NCI-H1092 treated with DMSO at 0.1 percent for 48 hours (cell line): ENCODE data around the gene HMGB2.

Experiments used
- DNase-seq: peaks from one replicate; lab custom pipeline; 2025; lab: John Stamatoyannopoulos, UW

Gene HMGB2

DNA sequence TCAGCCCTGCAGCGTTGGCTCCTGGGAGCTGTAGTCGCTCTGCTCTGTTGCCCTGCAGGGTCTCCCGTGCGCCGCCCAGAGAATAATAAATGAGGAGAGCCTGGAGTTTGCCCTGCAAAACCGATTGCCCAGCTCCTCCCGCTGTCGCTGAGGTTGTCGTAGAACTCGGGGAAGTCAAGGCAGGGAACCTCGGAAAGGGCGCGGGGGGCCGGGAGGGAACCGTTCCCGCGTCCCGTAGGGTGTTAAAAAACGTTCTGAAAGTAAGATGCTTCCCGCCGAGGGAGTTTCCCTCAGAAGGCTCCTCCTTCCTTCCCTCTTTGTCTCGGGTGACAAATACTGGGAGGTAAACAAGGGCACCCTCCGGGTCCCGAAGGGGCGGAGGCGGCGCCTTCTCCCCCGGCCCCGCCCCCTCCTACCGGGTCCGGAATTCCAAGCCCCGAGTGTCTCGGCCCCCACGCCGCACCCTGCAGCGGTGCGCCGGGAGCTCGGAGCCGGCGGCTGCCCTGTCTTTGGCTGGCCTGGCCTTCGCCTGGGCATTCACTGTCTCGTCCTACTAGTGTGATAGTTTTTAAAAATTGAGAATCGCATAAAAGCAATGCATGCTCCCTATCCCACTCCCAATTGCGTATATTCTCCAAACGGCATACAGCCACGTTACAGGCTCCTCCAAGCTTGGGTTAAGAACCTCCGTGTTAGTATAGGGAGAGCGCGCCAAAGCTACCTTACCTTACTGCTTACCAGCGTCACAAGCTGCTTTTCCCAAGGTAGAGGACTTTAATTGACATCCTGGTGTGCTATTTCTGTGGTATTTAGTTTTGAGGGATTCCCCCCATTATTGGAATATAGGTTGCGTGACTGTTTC is 964 bp upstream of the HMGB2 start:
- peak; percentile 94 for DNase-seq

DNA sequence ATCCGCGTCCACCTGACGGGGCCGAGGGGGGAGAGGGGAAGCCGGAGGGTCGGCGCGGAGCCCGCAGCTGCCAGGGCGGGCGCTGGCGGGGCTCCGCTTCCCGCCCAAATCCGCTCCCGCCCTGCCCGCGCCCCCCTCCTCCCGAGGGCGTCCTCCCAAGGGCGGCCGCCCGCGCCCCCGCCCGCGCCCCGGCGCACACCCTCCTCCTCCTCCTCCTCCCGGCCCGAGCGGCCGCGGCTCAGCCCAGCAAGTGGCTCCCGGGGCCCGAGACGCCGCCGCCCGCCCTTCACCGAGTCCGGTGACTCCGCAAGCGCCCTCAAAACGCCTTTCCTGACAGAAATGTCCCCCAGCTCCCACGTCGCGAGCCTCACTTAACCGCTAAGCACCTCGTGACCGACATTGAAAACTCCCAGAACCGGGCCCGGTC is 487 bp downstream of the HMGB2 start:
- DNase-seq, result peak; percentile 37

- DNase-seq, result no peak
Measured at GRCh38 chr4:173332963-173333657, 1.0 kb downstream of the HMGB2 start.

- DNase-seq, result no peak
Measured at GRCh38 chr4:173332021-173332487, 2.1 kb downstream of the HMGB2 start.

DNA sequence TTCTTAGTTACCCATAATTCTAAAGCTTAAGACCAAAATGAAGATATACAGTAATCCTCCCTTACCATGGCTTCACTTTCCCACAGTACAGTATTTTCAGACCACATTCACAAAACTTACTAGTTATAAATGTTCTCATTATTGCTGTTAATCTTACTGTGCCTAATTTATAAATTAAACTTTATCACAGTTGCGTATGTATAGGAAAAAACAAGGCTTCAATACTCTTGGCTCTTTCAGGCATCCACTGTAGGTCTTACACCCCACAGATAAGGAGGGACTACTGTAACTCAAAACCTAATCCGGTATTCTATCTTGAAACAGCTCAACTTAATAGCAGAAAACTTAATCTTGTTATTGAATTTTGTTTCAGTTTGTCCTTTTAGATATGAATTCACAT is 3.6 kb downstream of the HMGB2 start:
- no peak for DNase-seq

DNA sequence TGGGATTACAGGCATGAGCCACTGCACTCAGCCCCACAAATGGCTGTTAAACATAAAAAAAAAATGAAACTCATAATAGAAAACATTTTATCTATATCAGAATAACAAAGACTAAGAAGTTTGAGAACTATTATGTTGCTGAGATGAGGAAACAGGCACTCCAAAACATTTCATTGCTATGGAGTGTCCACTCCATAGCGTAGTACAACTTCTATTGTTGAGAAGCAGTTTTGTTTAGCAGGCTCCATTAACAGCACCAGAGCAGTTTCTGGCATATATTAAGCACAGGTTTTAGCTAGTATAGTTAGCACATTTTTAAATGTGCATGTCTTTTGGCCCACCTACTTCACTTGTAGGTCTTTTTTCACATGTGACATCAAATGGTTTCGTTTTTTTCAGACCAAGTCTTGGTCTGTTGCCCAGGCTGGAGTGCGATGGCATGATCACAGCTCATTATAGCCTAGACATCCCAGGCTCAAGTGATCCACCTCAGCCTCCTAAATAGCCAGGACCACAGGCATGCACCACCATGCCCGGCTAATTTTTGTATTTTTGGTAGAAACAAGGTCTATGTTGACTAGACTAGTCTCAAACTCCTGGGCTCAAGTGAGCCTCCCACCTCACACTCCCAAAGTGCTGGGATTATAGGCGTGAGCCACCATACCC is 5.8 kb downstream of the HMGB2 start:
- DNase-seq, result no peak

DNA sequence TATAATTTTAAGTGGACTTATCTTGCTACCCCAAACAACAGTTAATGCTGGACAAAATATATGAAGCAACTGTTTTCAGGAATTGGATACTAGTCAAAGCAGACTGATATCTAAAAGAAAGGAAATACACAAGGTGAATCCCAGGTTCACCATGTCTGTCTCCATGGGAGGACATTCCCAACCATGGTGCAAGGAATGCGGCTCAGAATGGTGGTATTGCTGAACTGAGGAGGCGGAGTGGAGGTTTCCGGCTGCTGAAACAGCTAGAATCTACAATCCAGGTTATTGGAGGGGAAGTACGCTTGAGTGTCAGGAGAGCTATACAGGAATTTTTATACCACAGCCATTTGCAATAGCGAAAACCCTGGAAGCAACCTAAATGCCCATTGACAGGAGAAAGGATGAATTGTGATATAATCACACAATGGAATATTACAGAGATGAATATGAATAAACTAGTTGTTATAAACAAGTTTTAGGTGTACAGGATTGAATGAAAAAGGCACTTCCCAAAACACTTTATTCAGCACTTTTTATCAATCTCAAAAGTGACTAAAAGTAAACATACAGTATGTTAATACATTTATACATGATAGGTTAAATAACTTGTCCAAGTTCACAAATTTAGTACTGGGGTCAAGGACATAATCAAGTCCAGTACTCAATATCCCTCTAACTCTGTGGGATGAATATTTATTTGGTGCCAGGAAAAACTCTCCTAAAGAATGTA is 9.0 kb downstream of the HMGB2 start:
- no peak for DNase-seq

DNA sequence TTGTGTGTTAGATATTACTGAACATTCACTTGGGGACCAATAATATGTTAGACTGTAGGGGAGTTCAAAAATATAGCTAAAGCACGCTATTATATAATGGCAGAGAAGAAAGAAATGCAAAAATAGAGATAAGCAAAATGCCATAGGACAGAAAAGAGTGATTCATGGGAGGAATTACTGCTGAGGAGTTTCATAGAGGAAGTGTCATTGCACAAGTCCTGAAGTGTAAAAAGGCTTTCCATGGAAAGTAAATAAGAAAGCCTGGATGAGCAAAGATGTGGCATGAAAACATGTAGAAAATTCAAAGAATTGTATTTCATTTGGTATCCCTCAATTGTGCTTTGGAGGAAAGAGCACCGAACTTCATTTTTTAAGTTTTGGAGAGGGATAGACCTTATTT is 14.5 kb downstream of the HMGB2 start:
- no peak for DNase-seq

- peak; percentile 48 for DNase-seq
Measured at GRCh38 chr4:173318648-173319211, 15.4 kb downstream of the HMGB2 start.

GRCh38 chr4:173318240-173318639 is 15.9 kb downstream of the HMGB2 start:
- DNase-seq, result no peak

- no peak for DNase-seq
Measured at GRCh38 chr4:173317004-173317403, 17.2 kb downstream of the HMGB2 start.

GRCh38 chr4:173316060-173316459 is 18.1 kb downstream of the HMGB2 start:
- DNase-seq, result no peak

DNA sequence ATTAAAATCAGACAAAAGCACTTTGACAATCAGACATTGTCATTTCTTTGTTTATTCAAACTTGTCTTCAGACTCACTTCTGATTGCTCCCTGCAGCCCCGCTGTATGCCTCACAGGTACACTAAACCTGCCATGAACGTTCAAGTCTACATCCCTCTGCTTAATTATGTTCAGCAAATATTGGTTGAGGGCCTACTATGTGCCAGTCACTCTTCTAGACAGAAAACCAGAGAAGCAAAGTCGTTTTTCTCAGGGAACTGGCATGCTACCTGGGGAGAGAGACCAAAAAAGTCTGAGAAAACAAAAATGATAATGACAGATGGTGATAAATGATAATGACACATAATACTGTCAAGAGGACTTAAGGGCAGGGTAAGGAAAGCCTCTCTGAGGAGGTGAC is 19.4 kb downstream of the HMGB2 start:
- no peak for DNase-seq

GRCh38 chr4:173311368-173311767 is 22.8 kb downstream of the HMGB2 start:
- DNase-seq, result no peak

- DNase-seq, result no peak
Measured at GRCh38 chr4:173307778-173308177, 26.4 kb downstream of the HMGB2 start.

DNA sequence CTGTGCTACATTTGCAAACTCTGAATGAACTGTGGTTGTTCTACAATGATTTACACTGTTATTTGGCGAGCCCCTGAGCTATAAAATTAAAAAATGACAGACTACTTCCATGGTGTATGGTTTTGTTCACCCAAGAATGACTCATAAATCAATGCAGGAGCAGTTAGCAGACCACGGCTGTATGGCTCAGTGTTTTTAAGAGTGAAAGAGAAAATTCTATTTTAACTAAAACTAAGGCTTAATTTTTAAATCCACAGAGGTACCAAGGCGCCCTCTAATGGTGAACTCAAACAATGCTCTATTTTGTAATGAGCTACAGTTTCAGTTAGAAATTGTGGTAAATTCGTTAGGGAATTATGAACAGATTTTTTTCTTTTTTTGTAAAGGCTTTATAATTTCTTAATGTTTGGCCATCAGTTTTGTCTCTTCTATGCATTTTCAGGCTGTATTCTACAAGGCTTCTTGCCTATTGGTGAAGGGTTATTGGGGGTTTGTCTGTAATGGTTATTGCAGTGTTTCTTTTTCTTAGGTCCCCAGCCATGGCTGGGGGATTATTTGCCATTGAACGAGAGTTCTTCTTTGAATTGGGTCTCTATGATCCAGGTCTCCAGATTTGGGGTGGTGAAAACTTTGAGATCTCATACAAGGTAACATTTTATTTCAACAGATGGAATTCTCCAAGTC is 32.5 kb downstream of the HMGB2 start:
- DNase-seq, result peak; percentile 12

DNA sequence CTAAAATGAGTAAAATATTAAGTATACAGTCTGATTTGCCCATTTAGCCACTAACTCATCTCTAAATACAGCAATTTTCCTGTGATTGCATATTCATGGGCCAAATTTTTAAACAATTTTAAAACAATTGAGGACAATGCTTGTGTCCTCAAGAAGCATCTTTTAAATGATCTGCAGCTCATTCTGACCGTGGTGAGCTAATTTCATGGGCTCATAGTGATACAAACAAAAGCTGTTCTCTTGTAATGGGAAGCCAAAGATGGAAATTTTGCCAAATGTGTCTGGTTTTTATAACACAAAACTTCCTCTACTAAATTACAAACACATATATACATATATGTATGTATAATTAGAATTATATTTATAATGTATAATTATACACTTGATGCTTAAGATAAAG is 39.7 kb downstream of the HMGB2 start:
- DNase-seq, result no peak

- DNase-seq, result no peak
Measured at GRCh38 chr4:173293663-173294062, 40.5 kb downstream of the HMGB2 start.

- no peak for DNase-seq
Measured at GRCh38 chr4:173291899-173292298, 42.3 kb downstream of the HMGB2 start.

DNA sequence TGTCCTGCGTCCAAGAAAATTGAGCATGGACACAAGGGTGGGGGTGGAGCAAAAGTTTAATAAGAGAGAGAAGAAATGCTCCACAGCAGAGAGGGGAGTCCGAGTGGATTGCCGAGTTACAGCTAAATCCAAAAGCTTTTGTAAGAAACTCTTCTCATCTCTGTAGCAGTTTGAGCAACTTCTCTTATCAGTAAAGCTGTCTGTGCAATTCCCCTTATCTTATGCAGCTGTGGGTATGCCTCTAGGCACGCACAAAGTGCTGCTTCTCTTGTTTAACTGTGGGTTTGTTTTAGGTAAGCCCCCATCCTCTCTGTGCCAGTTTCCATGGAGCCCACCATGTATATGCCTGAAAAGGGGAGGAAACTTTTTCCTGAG is 44.8 kb downstream of the HMGB2 start:
- no peak for DNase-seq

- DNase-seq, result no peak
Measured at GRCh38 chr4:173288698-173289352, 45.3 kb downstream of the HMGB2 start.
